HL-60 (cell line): Measurements from ENCODE around the gene POLR1B.

Experiments
- DNase-seq, 2 experiments: peaks; one replicate each; pipeline ENCODE4 v3.0.0-alpha.2; 2010 to 2020; ENCODE audit warnings: low read depth in 1 of 2, low spot score in 1 of 2
- H3K27ac ChIP-seq: fragments of 250-450 bp; sonication (Bioruptor Pico); replicated peaks from 2 replicates; pipeline ENCODE4 v1.5.1; 2020; ENCODE audit warnings: mild to moderate bottlenecking, moderate library complexity
- H3K27me3 ChIP-seq: fragments of 250-450 bp; sonication (Bioruptor Pico); 2 replicates; pipeline ENCODE4 v1.5.1; 2021; ENCODE audit warnings: mild to moderate bottlenecking, moderate library complexity; ENCODE audit not compliant: insufficient read depth, poor library complexity, severe bottlenecking
- H3K4me3 ChIP-seq: replicated peaks from 2 replicates; pipeline ENCODE4 v1.5.1; 2011; ENCODE audit warnings: mild to moderate bottlenecking, control low read depth, low read length; ENCODE audit not compliant: insufficient read depth
- GABPA ChIP-seq: IDR thresholded peaks from 2 replicates; pipeline ENCODE4 v1.6.1; 2012; ENCODE audit warnings: low read depth
- POLR2AphosphoS5 ChIP-seq: IDR thresholded peaks from 2 replicates; pipeline ENCODE4 v1.6.1; 2012; ENCODE audit warnings: low read depth
- SPI1 ChIP-seq: IDR thresholded peaks from 2 replicates; pipeline ENCODE4 v1.6.1; 2012; ENCODE audit warnings: low read depth, mild to moderate bottlenecking, borderline replicate concordance
- TF ChIP-seq, protein P1 (sequence below): IDR thresholded peaks from 2 replicates; pipeline ENCODE4 v1.6.1; 2012; ENCODE audit warnings: low read depth; ENCODE audit not compliant: insufficient replicate concordance
- TF ChIP-seq, protein P2 (sequence below): IDR thresholded peaks from one replicate; pipeline ENCODE4 v1.5.1; 2011; ENCODE audit warnings: low read length, control low read depth, inconsistent platforms; ENCODE audit not compliant: insufficient read depth

POLR1B gene

DNA sequence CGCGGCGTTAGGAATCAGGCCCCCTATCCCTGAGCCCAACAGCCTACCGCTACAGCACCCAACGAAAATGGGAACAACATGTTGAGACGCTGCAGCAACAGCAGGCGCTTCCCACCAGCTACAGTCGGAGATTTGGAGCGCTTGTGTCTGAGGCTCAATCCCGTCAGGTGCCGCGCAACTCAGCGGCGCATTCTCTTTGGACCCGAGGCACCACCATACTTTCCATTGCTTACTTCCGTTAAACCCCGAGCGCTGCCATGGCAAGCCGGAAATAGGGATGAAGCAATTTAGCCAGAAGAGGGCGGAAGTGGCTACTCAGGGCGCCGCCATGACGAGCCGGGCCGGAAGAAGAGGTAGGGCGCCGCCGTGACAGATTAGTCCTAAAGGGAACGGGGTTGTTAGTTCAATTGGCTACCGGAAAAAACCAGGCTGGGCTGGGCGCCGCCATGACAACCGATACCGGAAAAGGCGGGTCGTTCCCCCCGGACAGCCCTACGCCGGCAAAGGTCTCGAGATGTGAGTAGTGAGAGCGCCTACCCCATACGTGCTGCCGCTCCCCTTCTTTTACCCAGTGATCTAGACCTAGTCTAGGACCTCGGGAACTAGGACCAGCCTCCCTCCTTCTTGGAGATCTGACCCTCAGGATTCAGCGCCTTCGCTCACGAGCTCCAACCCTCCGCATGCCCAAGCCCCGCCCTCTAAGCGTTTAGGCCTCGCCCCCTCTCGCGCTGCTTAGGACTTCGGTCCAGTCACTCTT is 42.0 kb downstream of the POLR1B start, which contains the start of gene CHCHD5:
TSS of gene CHCHD5 (plus strand) at position 476 of the 757 bp plus-strand sequence. CDS start at position 515, 39 bp downstream.
- H3K27ac ChIP-seq, result peak within 1 kb of the TSS; percentile 94
- TF ChIP-seq GABPA, result peak; percentile 92
- peak; percentile 90 for TF ChIP-seq POLR2AphosphoS5
- TF ChIP-seq, protein P1, sequence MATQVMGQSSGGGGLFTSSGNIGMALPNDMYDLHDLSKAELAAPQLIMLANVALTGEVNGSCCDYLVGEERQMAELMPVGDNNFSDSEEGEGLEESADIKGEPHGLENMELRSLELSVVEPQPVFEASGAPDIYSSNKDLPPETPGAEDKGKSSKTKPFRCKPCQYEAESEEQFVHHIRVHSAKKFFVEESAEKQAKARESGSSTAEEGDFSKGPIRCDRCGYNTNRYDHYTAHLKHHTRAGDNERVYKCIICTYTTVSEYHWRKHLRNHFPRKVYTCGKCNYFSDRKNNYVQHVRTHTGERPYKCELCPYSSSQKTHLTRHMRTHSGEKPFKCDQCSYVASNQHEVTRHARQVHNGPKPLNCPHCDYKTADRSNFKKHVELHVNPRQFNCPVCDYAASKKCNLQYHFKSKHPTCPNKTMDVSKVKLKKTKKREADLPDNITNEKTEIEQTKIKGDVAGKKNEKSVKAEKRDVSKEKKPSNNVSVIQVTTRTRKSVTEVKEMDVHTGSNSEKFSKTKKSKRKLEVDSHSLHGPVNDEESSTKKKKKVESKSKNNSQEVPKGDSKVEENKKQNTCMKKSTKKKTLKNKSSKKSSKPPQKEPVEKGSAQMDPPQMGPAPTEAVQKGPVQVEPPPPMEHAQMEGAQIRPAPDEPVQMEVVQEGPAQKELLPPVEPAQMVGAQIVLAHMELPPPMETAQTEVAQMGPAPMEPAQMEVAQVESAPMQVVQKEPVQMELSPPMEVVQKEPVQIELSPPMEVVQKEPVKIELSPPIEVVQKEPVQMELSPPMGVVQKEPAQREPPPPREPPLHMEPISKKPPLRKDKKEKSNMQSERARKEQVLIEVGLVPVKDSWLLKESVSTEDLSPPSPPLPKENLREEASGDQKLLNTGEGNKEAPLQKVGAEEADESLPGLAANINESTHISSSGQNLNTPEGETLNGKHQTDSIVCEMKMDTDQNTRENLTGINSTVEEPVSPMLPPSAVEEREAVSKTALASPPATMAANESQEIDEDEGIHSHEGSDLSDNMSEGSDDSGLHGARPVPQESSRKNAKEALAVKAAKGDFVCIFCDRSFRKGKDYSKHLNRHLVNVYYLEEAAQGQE, result peak; percentile 70
- TF ChIP-seq SPI1, result peak; percentile 85
- TF ChIP-seq, protein P2, sequence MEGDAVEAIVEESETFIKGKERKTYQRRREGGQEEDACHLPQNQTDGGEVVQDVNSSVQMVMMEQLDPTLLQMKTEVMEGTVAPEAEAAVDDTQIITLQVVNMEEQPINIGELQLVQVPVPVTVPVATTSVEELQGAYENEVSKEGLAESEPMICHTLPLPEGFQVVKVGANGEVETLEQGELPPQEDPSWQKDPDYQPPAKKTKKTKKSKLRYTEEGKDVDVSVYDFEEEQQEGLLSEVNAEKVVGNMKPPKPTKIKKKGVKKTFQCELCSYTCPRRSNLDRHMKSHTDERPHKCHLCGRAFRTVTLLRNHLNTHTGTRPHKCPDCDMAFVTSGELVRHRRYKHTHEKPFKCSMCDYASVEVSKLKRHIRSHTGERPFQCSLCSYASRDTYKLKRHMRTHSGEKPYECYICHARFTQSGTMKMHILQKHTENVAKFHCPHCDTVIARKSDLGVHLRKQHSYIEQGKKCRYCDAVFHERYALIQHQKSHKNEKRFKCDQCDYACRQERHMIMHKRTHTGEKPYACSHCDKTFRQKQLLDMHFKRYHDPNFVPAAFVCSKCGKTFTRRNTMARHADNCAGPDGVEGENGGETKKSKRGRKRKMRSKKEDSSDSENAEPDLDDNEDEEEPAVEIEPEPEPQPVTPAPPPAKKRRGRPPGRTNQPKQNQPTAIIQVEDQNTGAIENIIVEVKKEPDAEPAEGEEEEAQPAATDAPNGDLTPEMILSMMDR, result no peak

DNA sequence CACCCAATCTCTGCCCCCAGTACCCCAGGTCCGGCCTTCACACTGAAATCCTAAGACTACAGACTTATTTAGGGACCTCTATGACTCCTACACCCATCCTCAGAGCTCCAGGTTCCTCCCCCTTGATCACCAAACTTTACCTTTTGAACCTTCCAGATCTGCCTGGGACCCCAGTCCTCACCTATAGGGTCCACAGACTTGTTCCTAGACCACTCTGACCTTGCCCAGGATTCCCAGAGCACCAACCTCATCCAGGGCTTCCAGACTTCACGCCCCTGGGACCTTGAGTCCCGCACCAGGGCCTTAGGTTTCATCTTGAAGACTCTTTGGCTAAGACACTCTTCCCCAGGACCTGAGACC is 42.6 kb downstream of the POLR1B start:
- TF ChIP-seq GABPA (no peak), SPI1 (no peak), POLR2AphosphoS5 (no peak)
- TF ChIP-seq, protein P1, result no peak
- TF ChIP-seq, protein P2, result no peak
- no peak for DNase-seq
- H3K4me3 ChIP-seq, result peak overlapping the region; percentile 69
- no peaks in the 10 kb centered on the region for H3K27me3 ChIP-seq
- H3K27ac ChIP-seq, result peak overlapping the region; percentile 94

More for the DNA sequence above, 42.0 kb downstream of the POLR1B start, which contains the start of gene CHCHD5:
- Histone ChIP-seq H3K4me3 (peak within 1 kb of the TSS; percentile 69), H3K27me3 (no peaks in the 10 kb centered on the region)
- DNase-seq, result peak; percentile 96 to 98

DNA sequence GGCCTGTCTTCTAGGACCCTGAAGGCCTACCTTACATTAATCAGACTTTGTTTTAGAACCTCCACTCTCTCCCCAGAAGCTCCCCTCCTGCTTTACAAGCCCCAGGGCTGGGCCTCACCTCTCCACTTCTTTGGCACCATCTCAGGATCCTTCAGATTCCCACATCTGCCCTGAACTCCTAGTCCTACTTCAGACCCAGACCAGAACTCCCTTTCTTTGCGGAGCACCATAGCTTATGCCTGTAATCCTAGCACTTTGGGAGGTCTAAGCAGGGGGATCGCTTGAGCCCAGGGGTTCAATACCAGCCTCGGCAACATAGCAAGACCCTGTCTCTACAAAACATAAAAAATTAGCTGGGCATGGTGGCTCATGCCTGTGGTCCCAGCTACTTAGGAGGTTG is 43.1 kb downstream of the POLR1B start:
- Histone ChIP-seq H3K4me3 (peak overlapping the region; percentile 69), H3K27ac (peak overlapping the region; percentile 94), H3K27me3 (no peaks in the 10 kb centered on the region)
- TF ChIP-seq, protein P1, result no peak
- TF ChIP-seq, protein P2, result no peak
- TF ChIP-seq POLR2AphosphoS5 (no peak), GABPA (no peak), SPI1 (no peak)
- no peak for DNase-seq
